Activated T-cell treated with anti-CD3 and anti-CD28 coated beads, Interleukin-2, amount 50 U/mL, for 24 hours (primary cell): ENCODE measurements around the gene THUMPD1.
"Not testable (repeated sequence)": the region's sequence is repeated elsewhere in the genome, so short reads cannot be mapped to it uniquely, and the experiment has no call there.

Experiments
- DNase-seq: peaks from one replicate; pipeline ENCODE4 v3.0.0-alpha.2; 2020
- H3K27ac Mint-ChIP-seq: 2 replicates; pipeline ENCODE4 v1.8.0; 2020; ENCODE audit warnings: mild to moderate bottlenecking, mixed read lengths
- H3K27me3 Mint-ChIP-seq: 2 replicates; pipeline ENCODE4 v1.8.0; 2020; ENCODE audit warnings: mixed read lengths
- H3K36me3 Mint-ChIP-seq: 2 replicates; pipeline ENCODE4 v1.8.0; 2020; ENCODE audit warnings: low read depth, mixed read lengths
- H3K4me1 Mint-ChIP-seq: 2 replicates; pipeline ENCODE4 v1.8.0; 2020; ENCODE audit warnings: low read depth, mixed read lengths
- H3K4me3 Mint-ChIP-seq: 2 replicates; pipeline ENCODE4 v1.8.0; 2020; ENCODE audit warnings: mild to moderate bottlenecking, moderate library complexity, mixed read lengths
- H3K9me3 Mint-ChIP-seq: 2 replicates; pipeline ENCODE4 v1.8.0; 2020; ENCODE audit warnings: mixed read lengths

THUMPD1 gene

GRCh38 chr16:20694096-20694495, 47.5 kb downstream of the THUMPD1 start:
- H3K36me3 Mint-ChIP-seq, H3K9me3 Mint-ChIP-seq, H3K4me3 Mint-ChIP-seq, H3K27ac Mint-ChIP-seq, H3K4me1 Mint-ChIP-seq, DNase-seq: not testable (repeated sequence)
- H3K27me3 Mint-ChIP-seq: peaks cover 23% of the 10 kb centered on the region

- DNase-seq: no peak
- Mint-ChIP-seq H3K9me3 (no peaks in the 10 kb centered on the region), H3K27ac (no peak overlapping the region), H3K4me1 (peaks cover 4% of the 10 kb centered on the region), H3K36me3 (no peaks in the 10 kb centered on the region), H3K4me3 (no peak overlapping the region), H3K27me3 (peaks cover 15% of the 10 kb centered on the region)
These were observed 52.0 kb downstream of the THUMPD1 start for GRCh38 chr16:20689668-20690067.

DNA sequence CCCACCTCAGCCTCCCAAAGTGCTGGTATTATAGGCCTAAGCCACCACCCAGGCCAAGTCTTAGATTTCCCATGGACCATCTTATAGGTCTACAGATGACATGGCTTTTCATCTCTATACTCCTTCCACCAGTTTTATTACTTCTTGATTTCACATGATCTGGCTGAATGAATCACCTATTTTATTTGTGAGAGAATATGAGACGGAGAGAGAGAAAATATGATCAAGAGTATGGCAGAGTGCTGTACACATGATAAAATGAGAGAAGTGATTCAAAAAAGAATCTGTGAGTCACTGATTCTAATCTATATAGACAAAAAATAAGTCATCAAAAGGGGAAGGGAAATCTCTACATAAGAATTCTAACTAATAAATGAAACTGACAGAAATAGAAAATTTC, 57.8 kb downstream of the THUMPD1 start:
- Mint-ChIP-seq H3K36me3 (no peaks in the 10 kb centered on the region), H3K9me3 (peaks cover 5% of the 10 kb centered on the region), H3K4me1 (peaks cover 19% of the 10 kb centered on the region), H3K27me3 (no peaks in the 10 kb centered on the region), H3K4me3 (no peak overlapping the region), H3K27ac (peak overlapping the region; percentile 94)
- no peak for DNase-seq
